ENCODE data around the gene SAMD1. TPM values are rescaled to one million over a fixed set of nuclear protein-coding genes. Genes with fewer than 3 reads are reported as not detected.

The SAMD1 gene
- total RNA-seq, 2 donors from 2014 or later, result 52.9 to 91.3 TPM

GRCh38 chr19:14116525-14116917 is 26.0 kb upstream of the SAMD1 start:
- peak overlapping the region; percentile 80 to 89 for H3K9ac ChIP-seq (ENCODE audit: low read depth in 2 of 2, low read length in 2 of 2)
- no peaks in the 10 kb centered on the region for H3K36me3 ChIP-seq
- DNase-seq, result no peak
- intact Hi-C loops (cut with DNase I), result no loop called here
- TF ChIP-seq CTCF (IDR thresholded peaks at IDR 0.05), result no peak
- no peaks in the 10 kb centered on the region for H3K27me3 ChIP-seq
- H3K4me1 ChIP-seq, result peaks cover 10% of the 10 kb centered on the region
- H3K4me3 ChIP-seq, result peak overlapping the region; percentile 88
- H3K9me3 ChIP-seq, result no peaks in the 10 kb centered on the region
- no peak overlapping the region for H3K27ac ChIP-seq

GRCh38 chr19:14115756-14116155 is 25.2 kb upstream of the SAMD1 start:
- Histone ChIP-seq H3K27me3 (no peaks in the 10 kb centered on the region), H3K9me3 (no peaks in the 10 kb centered on the region), H3K9ac (ENCODE audit: low read depth in 2 of 2, low read length in 2 of 2) (no peak overlapping the region), H3K36me3 (no peaks in the 10 kb centered on the region), H3K4me1 (peaks cover 10% of the 10 kb centered on the region), H3K27ac (no peak overlapping the region), H3K4me3 (no peak overlapping the region)
- no peak for DNase-seq
- no peak for TF ChIP-seq CTCF (IDR thresholded peaks at IDR 0.05)
- intact Hi-C loops (cut with DNase I), result no loop called here

GRCh38 chr19:14114854-14115253 is 24.3 kb upstream of the SAMD1 start:
- intact Hi-C loops (cut with DNase I), result no loop called here
- DNase-seq, result peak; percentile 60
- peaks cover 10% of the 10 kb centered on the region for H3K4me1 ChIP-seq

DNA sequence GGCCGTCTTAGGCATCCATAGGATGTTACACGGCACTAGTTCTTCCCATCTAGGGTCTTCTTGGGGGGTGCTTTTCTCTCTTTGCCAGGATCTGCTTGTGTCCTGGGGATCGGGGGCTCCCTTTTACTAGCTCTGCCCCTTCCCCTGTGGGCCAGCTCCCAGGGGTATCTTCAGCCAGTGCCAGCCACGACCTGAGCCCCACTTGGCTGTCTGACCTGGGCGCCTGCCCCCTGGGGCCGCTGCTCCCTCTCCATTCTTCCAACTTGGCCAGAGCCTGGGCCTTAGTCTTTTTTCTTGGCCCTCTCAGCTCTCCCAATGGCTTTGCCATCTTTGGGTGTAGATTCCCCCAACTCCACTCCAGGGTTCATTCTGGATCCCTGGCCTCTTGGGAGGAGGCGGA is 23.9 kb upstream of the SAMD1 start:
- Histone ChIP-seq H3K36me3 (no peaks in the 10 kb centered on the region), H3K27me3 (no peaks in the 10 kb centered on the region), H3K27ac (no peak overlapping the region), H3K9me3 (no peaks in the 10 kb centered on the region), H3K4me3 (no peak overlapping the region), H3K9ac (ENCODE audit: low read depth in 2 of 2, low read length in 2 of 2) (no peak overlapping the region), H3K4me1 (peaks cover 10% of the 10 kb centered on the region)
- intact Hi-C loops (cut with DNase I), result no loop called here
- TF ChIP-seq CTCF (IDR thresholded peaks at IDR 0.05), result no peak
- no peak for DNase-seq

More at GRCh38 chr19:14114854-14115253, 24.3 kb upstream of the SAMD1 start:
- no peak overlapping the region for H3K9ac ChIP-seq (ENCODE audit: low read depth in 2 of 2, low read length in 2 of 2)
- no peak overlapping the region for H3K4me3 ChIP-seq
- no peaks in the 10 kb centered on the region for H3K36me3 ChIP-seq
- H3K27me3 ChIP-seq, result no peaks in the 10 kb centered on the region
- H3K27ac ChIP-seq, result no peak overlapping the region
- TF ChIP-seq CTCF (IDR thresholded peaks at IDR 0.05), result peak; percentile 42
- H3K9me3 ChIP-seq, result no peaks in the 10 kb centered on the region

DNA sequence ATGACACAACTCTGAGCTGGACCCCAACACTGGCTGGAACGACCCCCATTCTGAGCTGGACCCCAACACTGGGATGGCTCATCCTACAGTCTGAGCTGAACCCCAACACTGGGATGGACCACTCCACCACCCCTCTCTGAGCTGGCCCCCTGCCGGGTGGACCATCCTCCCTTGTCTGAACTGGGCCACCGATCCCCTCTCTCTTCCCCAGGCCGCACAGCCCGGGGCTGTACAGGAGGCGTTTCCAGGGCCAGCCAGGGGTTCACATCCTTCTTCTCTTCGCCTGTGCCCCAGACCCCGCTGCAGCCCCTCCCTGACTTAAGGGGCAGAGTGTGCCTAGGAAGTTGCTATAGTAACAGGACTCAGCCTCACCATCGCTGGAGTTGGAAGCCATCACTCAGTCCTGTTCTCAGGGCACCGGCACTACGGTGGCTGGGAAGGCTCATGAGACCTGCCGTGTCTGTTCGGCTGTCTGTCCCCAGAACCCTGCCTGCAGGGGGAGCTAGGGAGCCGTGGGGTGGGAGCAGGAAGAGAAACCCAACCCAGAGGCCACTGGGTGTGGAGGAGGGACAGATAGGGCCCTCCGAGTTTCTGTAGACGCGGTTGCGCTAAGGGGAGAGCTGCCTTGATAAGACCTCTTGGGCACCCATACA is 23.3 kb upstream of the SAMD1 start:
- Histone ChIP-seq H3K9me3 (no peaks in the 10 kb centered on the region), H3K4me1 (peaks cover 10% of the 10 kb centered on the region), H3K36me3 (no peaks in the 10 kb centered on the region), H3K4me3 (no peak overlapping the region), H3K27me3 (no peaks in the 10 kb centered on the region), H3K27ac (no peak overlapping the region), H3K9ac (ENCODE audit: low read depth in 2 of 2, low read length in 2 of 2) (peak overlapping the region in 1 of 2 donors; percentile 57)
- peak; percentile 61 for DNase-seq
- intact Hi-C loops (cut with DNase I), result no loop called here
- no peak for TF ChIP-seq CTCF (IDR thresholded peaks at IDR 0.05)
